Measurements from ENCODE around the gene KCTD3.

Gene KCTD3

GRCh38 chr1:215543806-215544205 is 23.3 kb upstream of the KCTD3 start:
- DNase-seq (ENCODE audit: extremely low spot score): no peak
- TF ChIP-seq BHLHE40 (IDR thresholded peaks at IDR 0.05; ENCODE audit: borderline replicate concordance): no peak
- TF ChIP-seq FOXK2 (IDR thresholded peaks at IDR 0.05): no peak
- ChIA-PET POLR2A (no interaction called here), CTCF (no interaction called here)

GRCh38 chr1:215544566-215544965 is 22.5 kb upstream of the KCTD3 start:
- POLR2A ChIA-PET: no interaction called here
- CTCF ChIA-PET: no interaction called here
- no peak for DNase-seq (ENCODE audit: extremely low spot score)
- TF ChIP-seq FOXA1 (IDR thresholded peaks at IDR 0.05): no peak

GRCh38 chr1:215545096-215545495 is 22.0 kb upstream of the KCTD3 start:
- ChIA-PET CTCF (no interaction called here), POLR2A (no interaction called here)
- DNase-seq (ENCODE audit: extremely low spot score): no peak
- TF ChIP-seq TARDBP (IDR thresholded peaks at IDR 0.05): no peak
- TF ChIP-seq CTBP1 (IDR thresholded peaks at IDR 0.05; ENCODE audit: borderline replicate concordance): no peak
- TF ChIP-seq SUZ12 (IDR thresholded peaks at IDR 0.05): no peak
- no peak for TF ChIP-seq ARNT (IDR thresholded peaks at IDR 0.05)
- TF ChIP-seq NFRKB (IDR thresholded peaks at IDR 0.05): no peak
- TF ChIP-seq FOXA1 (IDR thresholded peaks at IDR 0.05): no peak
- TF ChIP-seq FOXM1 (IDR thresholded peaks at IDR 0.05; ENCODE audit: borderline replicate concordance): no peak
- TF ChIP-seq LEF1 (IDR thresholded peaks at IDR 0.05; ENCODE audit: borderline replicate concordance): no peak
- no peak for TF ChIP-seq FOXK2 (IDR thresholded peaks at IDR 0.05)
- TF ChIP-seq BHLHE40 (IDR thresholded peaks at IDR 0.05; ENCODE audit: borderline replicate concordance): no peak
- TF ChIP-seq PKNOX1 (IDR thresholded peaks at IDR 0.05): no peak
- no peak for TF ChIP-seq SP1 (IDR thresholded peaks at IDR 0.05)
- no peak for TF ChIP-seq ELF4 (IDR thresholded peaks at IDR 0.05)
- TF ChIP-seq HDGF (IDR thresholded peaks at IDR 0.05; ENCODE audit: borderline replicate concordance): no peak
- no peak for TF ChIP-seq ZNF384 (IDR thresholded peaks at IDR 0.05)
- no peak for TF ChIP-seq L3MBTL2 (conservative IDR thresholded peaks at IDR 0.05)

- CTCF ChIA-PET: no interaction called here
- no peak for TF ChIP-seq L3MBTL2 (conservative IDR thresholded peaks at IDR 0.05)
- no peak for TF ChIP-seq NFRKB (IDR thresholded peaks at IDR 0.05)
- no peak for TF ChIP-seq SP1 (IDR thresholded peaks at IDR 0.05)
- TF ChIP-seq CTBP1 (IDR thresholded peaks at IDR 0.05; ENCODE audit: borderline replicate concordance): no peak
- TF ChIP-seq HDGF (IDR thresholded peaks at IDR 0.05; ENCODE audit: borderline replicate concordance): no peak
- TF ChIP-seq FOXA1 (IDR thresholded peaks at IDR 0.05): no peak
- POLR2A ChIA-PET: no interaction called here
- no peak for DNase-seq (ENCODE audit: extremely low spot score)
Observed at GRCh38 chr1:215547011-215547410, 20.1 kb upstream of the KCTD3 start.

- TF ChIP-seq PKNOX1 (IDR thresholded peaks at IDR 0.05): no peak
- no peak for TF ChIP-seq FOXA1 (IDR thresholded peaks at IDR 0.05)
- no peak for TF ChIP-seq HDGF (IDR thresholded peaks at IDR 0.05; ENCODE audit: borderline replicate concordance)
- TF ChIP-seq CTBP1 (IDR thresholded peaks at IDR 0.05; ENCODE audit: borderline replicate concordance): no peak
- TF ChIP-seq LEF1 (IDR thresholded peaks at IDR 0.05; ENCODE audit: borderline replicate concordance): no peak
- no peak for TF ChIP-seq SP1 (IDR thresholded peaks at IDR 0.05)
- TF ChIP-seq NFRKB (IDR thresholded peaks at IDR 0.05): no peak
- no peak for TF ChIP-seq ARNT (IDR thresholded peaks at IDR 0.05)
- no peak for TF ChIP-seq ZNF384 (IDR thresholded peaks at IDR 0.05)
- no peak for TF ChIP-seq ELF4 (IDR thresholded peaks at IDR 0.05)
- TF ChIP-seq FOXK2 (IDR thresholded peaks at IDR 0.05): no peak
- no peak for TF ChIP-seq FOXM1 (IDR thresholded peaks at IDR 0.05; ENCODE audit: borderline replicate concordance)
- TF ChIP-seq TARDBP (IDR thresholded peaks at IDR 0.05): no peak
- TF ChIP-seq L3MBTL2 (conservative IDR thresholded peaks at IDR 0.05): no peak
- no peak for TF ChIP-seq SUZ12 (IDR thresholded peaks at IDR 0.05)
- TF ChIP-seq BHLHE40 (IDR thresholded peaks at IDR 0.05; ENCODE audit: borderline replicate concordance): no peak
- POLR2A ChIA-PET: no interaction called here
- DNase-seq (ENCODE audit: extremely low spot score): no peak
- CTCF ChIA-PET: no interaction called here
Observed at GRCh38 chr1:215551806-215552205, 15.3 kb upstream of the KCTD3 start.

- DNase-seq (ENCODE audit: extremely low spot score): no peak
- ChIA-PET POLR2A (no interaction called here), CTCF (no interaction called here)
- TF ChIP-seq FOXK2 (IDR thresholded peaks at IDR 0.05) (no peak), TARDBP (IDR thresholded peaks at IDR 0.05) (no peak), HDGF (IDR thresholded peaks at IDR 0.05; ENCODE audit: borderline replicate concordance) (no peak), LEF1 (IDR thresholded peaks at IDR 0.05; ENCODE audit: borderline replicate concordance) (no peak), FOXM1 (IDR thresholded peaks at IDR 0.05; ENCODE audit: borderline replicate concordance) (no peak), CTBP1 (IDR thresholded peaks at IDR 0.05; ENCODE audit: borderline replicate concordance) (no peak), SP1 (IDR thresholded peaks at IDR 0.05) (no peak), NFRKB (IDR thresholded peaks at IDR 0.05) (no peak), PKNOX1 (IDR thresholded peaks at IDR 0.05) (no peak), ZNF384 (IDR thresholded peaks at IDR 0.05) (no peak), FOXA1 (IDR thresholded peaks at IDR 0.05) (no peak), ELF4 (IDR thresholded peaks at IDR 0.05) (no peak), SUZ12 (IDR thresholded peaks at IDR 0.05) (no peak), L3MBTL2 (conservative IDR thresholded peaks at IDR 0.05) (no peak)
Observed at GRCh38 chr1:215554865-215555264, 12.2 kb upstream of the KCTD3 start.

- TF ChIP-seq HDGF (IDR thresholded peaks at IDR 0.05; ENCODE audit: borderline replicate concordance): no peak
- TF ChIP-seq FOXK2 (IDR thresholded peaks at IDR 0.05): no peak
- TF ChIP-seq CTBP1 (IDR thresholded peaks at IDR 0.05; ENCODE audit: borderline replicate concordance): no peak
- no peak for TF ChIP-seq ZNF384 (IDR thresholded peaks at IDR 0.05)
- TF ChIP-seq SP1 (IDR thresholded peaks at IDR 0.05): no peak
- CTCF ChIA-PET: no interaction called here
- POLR2A ChIA-PET: no interaction called here
- no peak for DNase-seq (ENCODE audit: extremely low spot score)
Observed at GRCh38 chr1:215555531-215555930, 11.6 kb upstream of the KCTD3 start.
